Tibial artery (tissue), 4 donors: ENCODE measurements around the gene FKBP6.
"Not testable (repeated sequence)": the region's sequence is repeated elsewhere in the genome, so short reads cannot be mapped to it uniquely, and the experiment has no call there.

Experiments used
- DNase-seq, 2 donors: peaks; one replicate each; pipeline ENCODE4 v3.0.0-alpha.2; 2019
- H3K27ac ChIP-seq, 2 donors: fragments of 200-600 bp; sonication (generic) in 1 of 2; 1 replicate in 1 of 2; 2 replicates in 1 of 2; pipeline ENCODE4 v1.5.1; 2018 to 2019; ENCODE audit warnings: mild to moderate bottlenecking in 1 of 2
- H3K27me3 ChIP-seq, 2 donors: fragments of 200-600 bp; sonication (generic) in 1 of 2; one replicate each; pipeline versions ENCODE4 v1.5.1 to v1.6.0; 2016 to 2019
- H3K36me3 ChIP-seq, 3 donors: fragments of 200-600 bp; sonication (generic) in 2 of 3; one replicate each; pipeline ENCODE4 v1.5.1; 2016 to 2019; ENCODE audit warnings: mild to moderate bottlenecking in 2 of 3
- H3K4me1 ChIP-seq, 4 donors: fragments of 200-600 bp; sonication (generic) in 2 of 4; 1 replicate in 3 of 4; 2 replicates in 1 of 4; pipeline ENCODE4 v1.5.1; 2016 to 2019
- H3K4me3 ChIP-seq, 2 donors: fragments of 200-600 bp; sonication (generic) in 1 of 2; 1 replicate in 1 of 2; 2 replicates in 1 of 2; pipeline ENCODE4 v1.5.1; 2018 to 2019; ENCODE audit warnings: mild to moderate bottlenecking in 2 of 2
- H3K9me3 ChIP-seq, 3 donors: fragments of 200-600 bp; sonication (generic) in 1 of 3; one replicate each; pipeline ENCODE4 v1.5.1; 2016 to 2019
- CTCF ChIP-seq, 2 experiments: fragments of 200-600 bp in 1 of 2; fragments of 450-650 bp in 1 of 2; IDR thresholded peaks; one replicate each; pipeline ENCODE4 v1.5.1; 2017 to 2019; ENCODE audit warnings: antibody characterized with exemption in 2 of 2, mild to moderate bottlenecking in 1 of 2, moderate library complexity in 1 of 2
- intact Hi-C: fragments of 100-400 bp; cut with DNase I; formaldehyde crosslinking; loops from one replicate; pipeline ENCODE4 v1.15.0; 2023; ENCODE audit warnings: low total_unique reads

FKBP6 gene

GRCh38 chr7:73376671-73377412, 48.9 kb downstream of the FKBP6 start:
- peaks cover 0 to 29% of the 10 kb centered on the region in 2 donors for H3K27me3 ChIP-seq
- no peak overlapping the region for H3K4me3 ChIP-seq
- peaks cover 0 to 5% (median 2%) of the 10 kb centered on the region in 4 donors for H3K4me1 ChIP-seq
- no peak overlapping the region for H3K27ac ChIP-seq
- no peaks in the 10 kb centered on the region for H3K9me3 ChIP-seq
- TF ChIP-seq CTCF (IDR thresholded peaks at IDR 0.05): no peak
- intact Hi-C loops: no loop called here
- DNase-seq: no peak
- H3K36me3 ChIP-seq: no peaks in the 10 kb centered on the region

- H3K9me3 ChIP-seq, DNase-seq, H3K4me1 ChIP-seq, H3K36me3 ChIP-seq, H3K27ac ChIP-seq, H3K4me3 ChIP-seq, intact Hi-C loops: not testable (repeated sequence)
- H3K27me3 ChIP-seq: peaks cover 0 to 29% of the 10 kb centered on the region in 2 donors
Observed at GRCh38 chr7:73377413-73378200, 49.6 kb downstream of the FKBP6 start.

- DNase-seq: no peak
- no peaks in the 10 kb centered on the region for H3K36me3 ChIP-seq
- no peaks in the 10 kb centered on the region for H3K4me1 ChIP-seq
- intact Hi-C loops: no loop called here
- H3K27me3 ChIP-seq: peaks cover 0 to 13% of the 10 kb centered on the region in 2 donors
- no peak for TF ChIP-seq CTCF (IDR thresholded peaks at IDR 0.05)
- H3K9me3 ChIP-seq: peaks cover 7 to 21% (median 16%) of the 10 kb centered on the region in 3 donors
- no peak overlapping the region for H3K27ac ChIP-seq
- H3K4me3 ChIP-seq: no peak overlapping the region
Observed at GRCh38 chr7:73382934-73383503, 55.1 kb downstream of the FKBP6 start.

GRCh38 chr7:73387221-73387828, 59.4 kb downstream of the FKBP6 start:
- intact Hi-C loops: no loop called here

GRCh38 chr7:73387908-73388414, 60.0 kb downstream of the FKBP6 start:
- H3K27me3 ChIP-seq: no peaks in the 10 kb centered on the region
- intact Hi-C loops: no loop called here
- no peak for TF ChIP-seq CTCF (IDR thresholded peaks at IDR 0.05)
- H3K36me3 ChIP-seq: no peaks in the 10 kb centered on the region
- H3K4me1 ChIP-seq: no peaks in the 10 kb centered on the region
- H3K9me3 ChIP-seq: peaks cover 7 to 32% (median 31%) of the 10 kb centered on the region in 3 donors
- no peak overlapping the region for H3K4me3 ChIP-seq
- no peak overlapping the region for H3K27ac ChIP-seq
- no peak for DNase-seq

More at GRCh38 chr7:73387221-73387828, 59.4 kb downstream of the FKBP6 start:
- Histone ChIP-seq H3K4me1 (no peaks in the 10 kb centered on the region), H3K4me3 (no peak overlapping the region), H3K27me3 (no peaks in the 10 kb centered on the region), H3K27ac (no peak overlapping the region), H3K9me3 (peaks cover 7 to 32% (median 31%) of the 10 kb centered on the region in 3 donors), H3K36me3 (no peaks in the 10 kb centered on the region)
- TF ChIP-seq CTCF (IDR thresholded peaks at IDR 0.05): no peak
- no peak for DNase-seq
